ENCODE results near the gene GMCL2.

GMCL2 gene

GRCh38 chr5:178192244-178192643 lies 5.1 kb upstream of the GMCL2 start:
- no peak overlapping the region for H3K27ac ChIP-seq
- no peak for TF ChIP-seq CTCF (conservative IDR thresholded peaks at IDR 0.05)

- no peak for TF ChIP-seq CTCF (conservative IDR thresholded peaks at IDR 0.05)
- H3K27ac ChIP-seq: no peak overlapping the region
Measured at GRCh38 chr5:178191661-178192060, 4.5 kb upstream of the GMCL2 start.

- TF ChIP-seq CTCF (conservative IDR thresholded peaks at IDR 0.05): no peak
Measured at GRCh38 chr5:178189433-178189832, 2.3 kb upstream of the GMCL2 start.

GRCh38 chr5:178186427-178186826 lies 744 bp downstream of the GMCL2 start:
- TF ChIP-seq CTCF (conservative IDR thresholded peaks at IDR 0.05): no peak
- no peak overlapping the region for H3K27ac ChIP-seq

More at GRCh38 chr5:178189433-178189832, 2.3 kb upstream of the GMCL2 start:
- H3K27ac ChIP-seq: no peak overlapping the region

- H3K27ac ChIP-seq: no peak overlapping the region
- TF ChIP-seq CTCF (conservative IDR thresholded peaks at IDR 0.05): no peak
Measured at GRCh38 chr5:178182158-178182876, 4.9 kb downstream of the GMCL2 start.

GRCh38 chr5:178180141-178180863 lies 6.9 kb downstream of the GMCL2 start:
- no peak overlapping the region for H3K27ac ChIP-seq
- TF ChIP-seq CTCF (conservative IDR thresholded peaks at IDR 0.05): no peak

- H3K27ac ChIP-seq: no peak overlapping the region
- TF ChIP-seq CTCF (conservative IDR thresholded peaks at IDR 0.05): no peak
Measured at GRCh38 chr5:178177569-178177968, 9.6 kb downstream of the GMCL2 start.
